Measurements from ENCODE around the gene CNTNAP5.

DNA sequence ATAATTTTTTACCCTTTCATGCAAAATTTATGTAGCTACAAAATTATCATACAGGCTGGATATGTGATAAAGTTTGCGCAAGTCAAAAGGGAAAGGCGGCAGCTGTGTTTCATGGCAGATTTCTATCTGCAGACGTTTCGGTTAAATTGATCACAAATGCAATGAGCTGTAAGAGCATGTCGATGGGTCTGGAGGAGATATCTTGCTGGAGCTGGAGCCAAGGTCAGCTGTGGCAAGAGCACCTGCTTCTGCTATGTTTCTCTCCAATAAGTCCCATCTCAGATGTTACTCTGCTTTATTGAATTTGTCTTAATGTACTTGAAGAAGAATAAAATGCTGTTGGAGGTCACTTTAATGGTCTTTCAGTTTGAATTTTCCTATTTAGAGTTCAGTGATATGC is 749.7 kb downstream of the CNTNAP5 start:
- TF ChIP-seq DNMT1 (CRISPR knock-in tag; IDR thresholded peaks at IDR 0.05) (no peak), MAFK (conservative IDR thresholded peaks at IDR 0.05 in 1 of 2, IDR thresholded peaks at IDR 0.05 in 1 of 2; ENCODE audit: low read length in 2 of 2) (no peak)
